GM19328 (cell line): ENCODE measurements around the gene PCDHGA1.

Experiments used
- ATAC-seq: cut with Tn5 transposase; IDR thresholded peaks from one replicate; pipeline ENCODE4 v1.9.1; 2021; ENCODE audit warnings: mild to moderate bottlenecking, moderate library complexity; ENCODE audit not compliant: unreplicated experiment

Gene PCDHGA1

GRCh38 chr5:141511771-141512325 lies 181.5 kb downstream of the PCDHGA1 start:
- no peak for ATAC-seq

- ATAC-seq = no peak
These were observed 182.1 kb downstream of the PCDHGA1 start for GRCh38 chr5:141512390-141512910.

DNA sequence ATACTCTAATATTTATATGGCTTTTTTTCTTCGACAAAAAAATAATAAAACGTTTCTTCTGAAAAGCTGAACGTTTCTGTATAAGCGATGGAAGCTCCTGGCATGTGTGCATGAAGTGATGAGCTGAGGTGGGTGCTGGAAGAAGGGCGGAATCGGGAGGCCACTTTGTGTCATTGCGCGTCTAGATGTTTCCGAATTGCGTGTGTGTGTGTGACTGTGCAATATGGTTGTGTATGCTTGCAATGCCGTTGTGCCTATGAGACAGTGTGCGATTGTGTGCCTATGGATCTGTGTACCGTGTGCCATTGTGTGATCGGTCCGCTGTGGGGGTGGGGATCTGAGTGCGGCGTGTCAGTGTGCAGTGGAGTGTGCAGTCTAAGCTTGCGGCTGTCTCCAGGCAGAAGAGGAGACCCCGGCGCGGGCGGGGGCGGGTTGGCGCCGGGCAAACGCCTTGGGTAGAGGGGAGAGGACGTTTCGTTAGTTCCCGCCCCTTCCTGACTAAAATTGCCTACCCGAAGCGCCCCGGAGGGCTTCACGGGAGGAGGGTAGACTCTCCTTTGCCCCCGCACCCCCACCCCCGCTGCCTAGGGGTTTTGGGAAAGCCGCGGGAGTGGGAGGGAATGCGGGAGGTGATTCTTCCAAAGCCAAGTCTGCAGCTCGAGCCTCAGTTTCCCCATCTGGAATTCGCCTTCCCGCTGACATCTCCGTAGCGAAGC lies 182.8 kb downstream of the PCDHGA1 start:
- ATAC-seq = no peak

DNA sequence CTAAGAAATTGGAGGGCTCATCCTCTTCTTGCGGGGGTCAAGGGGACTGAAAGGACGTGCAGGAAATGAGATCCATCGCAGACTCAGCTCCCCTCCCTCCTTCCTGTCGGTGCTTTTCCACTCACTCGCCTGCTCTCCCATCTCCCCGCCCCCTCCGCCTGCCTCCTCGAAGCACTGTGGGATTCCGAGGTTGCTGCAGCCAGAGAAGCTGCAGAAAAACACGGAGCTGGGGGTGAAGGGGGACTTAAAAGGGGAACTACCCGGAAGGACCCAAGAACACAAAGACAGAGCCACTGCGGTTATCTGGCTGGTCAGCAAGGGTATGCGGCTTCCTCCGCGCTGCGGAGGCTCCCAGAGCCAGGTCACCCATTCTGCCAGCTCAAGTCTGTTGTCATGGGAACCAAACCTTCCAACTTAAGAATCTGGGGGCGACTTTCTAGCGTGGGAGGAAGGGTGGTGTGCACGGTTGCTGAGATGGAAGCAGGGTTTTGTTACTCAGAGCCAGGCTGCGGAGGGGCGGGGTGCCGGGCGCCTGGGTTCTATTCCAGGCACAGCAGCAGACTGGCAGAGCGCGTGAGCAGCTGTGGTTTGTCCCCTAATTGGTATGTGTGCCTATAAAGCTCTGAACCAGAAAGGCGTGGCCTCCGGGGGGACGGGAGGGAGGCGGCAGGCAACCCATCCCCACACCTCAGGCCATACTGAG lies 183.5 kb downstream of the PCDHGA1 start:
- ATAC-seq = peak; percentile 38

DNA sequence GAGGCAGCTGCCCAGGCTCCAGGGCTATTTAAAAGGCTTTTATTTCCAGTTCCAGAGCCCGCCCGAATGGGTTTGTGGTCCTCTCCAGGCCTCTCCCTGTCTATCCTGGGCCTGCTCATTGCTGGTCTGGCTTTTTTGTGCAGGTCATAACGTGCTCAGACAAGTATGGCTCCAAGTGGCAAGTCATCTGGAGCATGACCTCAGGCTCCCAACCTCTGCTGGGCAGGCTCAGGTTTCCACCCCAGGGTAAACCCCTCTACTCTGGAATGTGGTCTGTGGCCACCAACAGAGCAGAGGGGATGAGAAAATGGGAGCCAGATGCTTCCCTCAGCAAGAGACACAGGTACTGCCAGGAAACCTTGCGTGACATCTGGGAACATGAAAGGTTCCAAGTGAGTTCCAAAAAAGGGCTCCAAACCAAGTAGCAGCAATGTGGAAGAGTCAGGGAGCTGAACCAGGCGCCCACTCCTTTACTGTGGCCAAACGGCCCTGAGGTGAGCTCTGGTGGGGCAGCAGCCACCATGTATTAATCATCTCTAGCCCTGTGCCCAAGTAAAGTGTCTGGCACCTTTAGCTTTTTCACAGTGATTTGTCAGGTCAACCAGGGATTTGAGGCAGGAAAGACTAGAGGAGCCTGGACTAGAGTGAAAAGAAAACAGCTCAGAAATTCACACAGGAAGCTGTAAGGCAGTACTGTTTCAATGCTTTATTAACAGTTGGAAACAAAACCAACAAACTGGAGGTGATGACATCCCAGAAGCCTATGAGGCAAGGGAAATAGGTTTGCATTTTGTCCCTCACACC lies 184.2 kb downstream of the PCDHGA1 start:
- ATAC-seq = no peak

- no peak for ATAC-seq
These were observed 184.8 kb downstream of the PCDHGA1 start for GRCh38 chr5:141515141-141515540.

DNA sequence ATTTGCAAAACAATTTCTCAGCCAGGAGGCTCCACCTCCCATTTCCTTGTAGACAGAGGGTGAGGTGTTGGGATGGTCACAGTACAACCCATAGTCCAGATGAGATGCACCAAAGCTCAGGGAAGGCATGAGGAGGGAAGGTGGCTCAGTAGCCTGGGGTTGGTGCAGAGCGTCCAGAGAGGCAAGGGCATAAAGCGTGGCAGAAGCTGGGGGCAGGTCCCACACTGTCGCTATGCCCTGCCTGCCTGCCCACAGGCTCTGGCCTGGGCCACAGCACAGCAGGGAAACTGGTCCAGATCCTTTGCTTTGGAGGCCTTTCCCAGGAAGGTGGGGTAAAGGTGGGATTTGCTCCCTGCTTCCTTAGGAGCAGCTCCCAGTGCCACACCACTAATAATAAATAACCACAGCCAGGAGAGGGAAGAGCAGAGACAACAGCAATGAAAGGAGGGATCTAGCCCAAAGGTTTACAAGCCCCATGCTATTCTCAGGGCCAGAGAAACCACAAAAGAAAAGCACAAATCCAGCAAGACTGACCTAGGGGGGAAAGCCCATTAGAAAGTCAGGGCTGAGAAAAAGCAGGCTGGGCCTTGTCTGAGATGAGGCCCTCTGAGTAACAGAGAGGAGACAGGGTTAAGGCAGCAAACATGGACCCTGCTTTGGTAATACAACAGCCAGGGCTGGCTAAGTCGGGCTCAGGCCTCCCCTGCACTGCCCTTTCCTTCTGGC lies 185.8 kb downstream of the PCDHGA1 start:
- no peak for ATAC-seq

DNA sequence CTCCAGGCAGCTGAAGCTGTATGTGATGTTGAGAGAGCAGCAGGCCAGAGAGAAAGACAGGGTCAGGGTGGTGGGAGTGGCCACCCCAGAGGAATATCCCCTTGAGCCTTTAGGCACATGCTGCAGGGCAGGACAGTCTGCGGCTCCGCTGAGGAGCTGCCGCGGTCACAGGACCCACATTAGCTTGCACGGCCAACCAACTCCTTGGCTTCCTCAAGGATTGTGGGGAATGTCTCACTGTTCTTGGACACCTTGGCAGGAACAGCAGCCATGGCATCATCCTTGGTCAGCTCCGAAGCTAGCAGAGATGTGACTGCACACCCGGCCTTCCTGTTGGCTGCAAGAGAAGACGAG lies 186.3 kb downstream of the PCDHGA1 start:
- ATAC-seq = no peak

- no peak for ATAC-seq
These were observed 187.0 kb downstream of the PCDHGA1 start for GRCh38 chr5:141517312-141517711.

GRCh38 chr5:141517880-141518617 lies 187.7 kb downstream of the PCDHGA1 start:
- no peak for ATAC-seq

DNA sequence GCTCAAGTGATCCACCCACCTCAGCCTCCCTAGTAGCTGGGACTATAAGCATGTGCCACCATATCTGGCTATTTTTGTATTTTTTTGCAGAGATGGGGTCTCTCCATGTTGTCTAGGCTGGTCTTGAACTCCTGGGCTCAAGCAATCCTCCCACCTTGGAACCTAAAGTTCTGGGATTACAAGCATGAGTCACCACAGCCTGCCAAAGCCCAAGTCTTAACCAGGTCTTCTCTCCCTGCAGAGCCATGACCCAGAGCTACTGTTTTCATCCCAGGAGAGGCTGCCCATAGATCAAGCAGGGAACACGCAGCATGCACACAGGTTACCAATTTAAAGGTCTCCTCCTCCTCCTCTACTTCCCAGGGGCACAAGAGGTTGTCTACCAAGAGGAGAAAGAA lies 188.3 kb downstream of the PCDHGA1 start:
- no peak for ATAC-seq

- ATAC-seq = no peak
These were observed 189.6 kb downstream of the PCDHGA1 start for GRCh38 chr5:141519605-141520565.

- ATAC-seq = no peak
These were observed 191.0 kb downstream of the PCDHGA1 start for GRCh38 chr5:141521244-141521781.

DNA sequence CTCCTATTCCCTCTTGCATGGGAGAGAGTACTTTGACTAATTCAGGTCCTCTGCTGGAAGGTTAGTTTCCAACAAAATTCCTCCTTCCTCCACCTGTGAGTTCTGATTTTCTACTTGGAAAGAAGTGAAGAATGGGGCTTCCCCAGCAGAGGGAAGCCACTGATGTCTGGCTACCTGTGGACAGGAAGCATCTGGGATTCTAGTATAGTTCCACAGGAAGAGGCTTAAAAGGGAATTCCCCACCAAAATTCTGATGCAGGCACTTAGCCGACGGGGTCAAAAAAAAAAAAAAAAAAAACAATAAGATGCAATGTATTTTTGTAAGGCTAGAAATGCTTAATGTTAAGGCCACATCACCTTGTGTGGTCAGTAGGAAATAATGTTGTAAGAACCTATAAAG lies 192.0 kb downstream of the PCDHGA1 start:
- no peak for ATAC-seq

DNA sequence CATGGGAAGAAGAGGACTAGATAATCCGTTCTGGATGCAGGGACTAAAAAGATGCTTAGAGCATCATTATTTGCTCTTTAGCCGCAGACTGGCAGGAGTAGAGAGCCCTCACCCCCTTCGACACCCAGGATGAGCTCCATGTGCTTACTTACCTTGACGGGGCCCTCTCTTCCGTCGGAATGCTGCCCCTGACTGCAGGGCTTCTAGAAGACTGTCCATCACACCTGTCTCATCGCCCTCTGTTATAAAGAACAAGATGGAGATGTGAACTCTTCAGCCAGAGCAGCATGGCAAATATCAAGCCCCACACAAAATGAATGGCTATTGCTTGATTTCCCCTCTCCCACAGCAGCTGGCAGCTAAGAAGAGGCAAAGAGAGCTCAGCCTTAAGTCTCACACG lies 193.7 kb downstream of the PCDHGA1 start:
- ATAC-seq = no peak

DNA sequence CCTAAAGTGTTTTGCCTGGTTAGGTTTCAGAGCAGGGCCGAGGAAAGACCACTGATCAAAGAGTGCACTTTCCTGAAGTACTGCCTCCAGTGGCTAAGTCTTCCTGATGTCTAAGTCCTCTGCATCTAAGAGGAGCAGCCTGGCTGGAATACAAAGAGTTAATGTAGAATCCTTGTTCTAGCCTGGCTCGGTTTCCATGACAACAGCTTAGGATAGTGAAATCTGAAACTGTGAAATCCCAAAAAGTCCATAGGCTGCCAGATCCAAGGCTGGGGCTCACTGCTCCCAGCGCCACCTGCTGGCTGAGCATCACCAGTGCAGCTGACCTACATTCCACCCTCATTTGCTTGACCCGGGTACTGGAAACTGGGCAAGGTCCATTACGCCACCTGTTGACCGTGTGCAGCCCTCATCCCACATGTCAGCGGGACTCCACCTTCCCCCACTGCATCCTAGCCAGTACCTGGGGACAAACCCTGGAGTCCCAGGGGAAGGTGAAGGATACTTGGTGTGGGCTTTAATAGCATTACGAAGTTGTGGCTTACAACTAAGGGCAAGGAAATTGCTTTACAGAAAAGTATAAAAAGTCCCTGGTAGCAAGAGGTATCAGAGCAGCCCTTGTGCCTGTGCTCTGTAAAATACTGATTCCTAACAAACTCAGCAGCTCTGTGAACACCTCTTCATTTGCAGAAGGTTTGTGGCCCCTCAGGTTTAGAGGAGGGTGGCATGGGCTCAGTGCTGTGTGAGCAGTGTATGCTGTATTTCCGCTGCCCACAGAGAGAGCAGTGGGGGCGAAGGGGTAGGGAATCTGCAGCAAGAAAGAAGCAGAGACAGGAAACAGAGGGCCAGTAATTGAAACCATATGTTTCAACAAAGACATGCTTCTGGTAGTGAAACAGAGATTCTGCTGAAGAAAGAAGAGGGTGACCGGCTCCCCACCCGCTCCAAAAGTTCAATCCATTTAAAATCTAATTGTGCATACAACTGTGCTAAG lies 194.6 kb downstream of the PCDHGA1 start:
- ATAC-seq = peak; percentile 53

DNA sequence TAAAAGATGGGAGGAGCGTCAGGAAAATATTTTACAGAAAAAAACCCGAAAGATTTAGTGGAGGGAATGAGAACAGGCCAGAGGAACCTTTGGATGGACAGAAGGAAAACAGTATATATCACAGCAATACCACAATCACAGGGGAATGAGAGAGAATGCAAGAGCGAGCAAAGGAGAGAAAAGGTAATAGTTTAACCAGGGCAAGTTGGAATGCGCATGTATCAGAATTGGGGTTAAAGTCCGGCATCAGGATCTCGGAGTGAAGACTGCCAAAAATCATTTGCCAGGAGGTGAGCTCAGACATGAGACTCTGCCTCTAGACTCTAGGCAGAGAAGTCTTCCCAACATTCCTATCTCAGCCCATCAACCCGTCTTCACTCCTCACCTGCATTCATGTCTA lies 195.3 kb downstream of the PCDHGA1 start:
- ATAC-seq = no peak
